Smooth muscle cell (in vitro differentiated cells): Measurements from ENCODE around the gene BCL10. TPM values are rescaled to one million over a fixed set of nuclear protein-coding genes. Genes with fewer than 3 reads are reported as not detected.

Source experiments
- polyA plus RNA-seq: library from polyadenylated mRNA; unstranded; fragments of >200 nt; fragmentation: Nextera tagmentation; extraction: Ambion mirVana; gene quantifications from 2 replicates; pipeline ENCODE4 v1.2.1, GENCODE V29; 2016
- small RNA-seq: library from RNA; depleted of rRNA; stranded (forward); fragments of <200 nt; gene quantifications from one replicate; pipeline ENCODE3, GENCODE V24; 2014
- total RNA-seq: library from RNA; depleted of rRNA; stranded (reverse); fragments of >200 nt; gene quantifications from 2 replicates; pipeline ENCODE4 v1.2.3, GENCODE V29; 2014

Gene BCL10
- total and polyA plus RNA-seq, 2 experiments from 2014 or later, result 21.4 to 34.3 TPM

Small RNAs within 50 kb of the gene (small RNA-seq; reads per million reads assigned to genes)
- gene RF00019, result not detected

Other genes starting within 250 kb of the BCL10 start
- 1.4 and 1.7 TPM in 2 replicates for gene MCOLN3, start 228.1 kb downstream of the BCL10 start, total RNA-seq
- 0.50 and 1.1 TPM in 2 replicates for gene MCOLN3, start 228.1 kb downstream of the BCL10 start, polyA plus RNA-seq
- gene SYDE2, start 75.6 kb downstream of the BCL10 start, total RNA-seq, result 9.1 and 9.8 TPM in 2 replicates
- gene SYDE2, start 75.6 kb downstream of the BCL10 start, polyA plus RNA-seq, result 4.6 and 4.9 TPM in 2 replicates
- 30.7 and 39.4 TPM in 2 replicates for gene C1orf52, start 17.0 kb downstream of the BCL10 start, total RNA-seq
- 45.0 and 46.4 TPM in 2 replicates for gene C1orf52, start 17.0 kb downstream of the BCL10 start, polyA plus RNA-seq
- gene DDAH1, start 188.5 kb upstream of the BCL10 start, total RNA-seq, result 30.8 and 31.6 TPM in 2 replicates
- 10.2 and 13.8 TPM in 2 replicates for gene DDAH1, start 188.5 kb upstream of the BCL10 start, polyA plus RNA-seq